ENCODE measurements around the gene TMEM108.

GRCh38 chr3:133181392-133182150 is 143.4 kb downstream of the TMEM108 start:
- TF ChIP-seq CTCF (conservative IDR thresholded peaks at IDR 0.05 in 1 of 2, IDR thresholded peaks at IDR 0.05 in 1 of 2; ENCODE audit: low read depth in 1 of 2, low read length in 2 of 2): no peak
- no peak for TF ChIP-seq EZH2 (IDR thresholded peaks at IDR 0.05; ENCODE audit: low read length, missing control alignments)
